ENCODE results near the gene DGKQ.
"Not testable (repeated sequence)": the region's sequence is repeated elsewhere in the genome, so short reads cannot be mapped to it uniquely, and the experiment has no call there.

The DGKQ gene

DNA sequence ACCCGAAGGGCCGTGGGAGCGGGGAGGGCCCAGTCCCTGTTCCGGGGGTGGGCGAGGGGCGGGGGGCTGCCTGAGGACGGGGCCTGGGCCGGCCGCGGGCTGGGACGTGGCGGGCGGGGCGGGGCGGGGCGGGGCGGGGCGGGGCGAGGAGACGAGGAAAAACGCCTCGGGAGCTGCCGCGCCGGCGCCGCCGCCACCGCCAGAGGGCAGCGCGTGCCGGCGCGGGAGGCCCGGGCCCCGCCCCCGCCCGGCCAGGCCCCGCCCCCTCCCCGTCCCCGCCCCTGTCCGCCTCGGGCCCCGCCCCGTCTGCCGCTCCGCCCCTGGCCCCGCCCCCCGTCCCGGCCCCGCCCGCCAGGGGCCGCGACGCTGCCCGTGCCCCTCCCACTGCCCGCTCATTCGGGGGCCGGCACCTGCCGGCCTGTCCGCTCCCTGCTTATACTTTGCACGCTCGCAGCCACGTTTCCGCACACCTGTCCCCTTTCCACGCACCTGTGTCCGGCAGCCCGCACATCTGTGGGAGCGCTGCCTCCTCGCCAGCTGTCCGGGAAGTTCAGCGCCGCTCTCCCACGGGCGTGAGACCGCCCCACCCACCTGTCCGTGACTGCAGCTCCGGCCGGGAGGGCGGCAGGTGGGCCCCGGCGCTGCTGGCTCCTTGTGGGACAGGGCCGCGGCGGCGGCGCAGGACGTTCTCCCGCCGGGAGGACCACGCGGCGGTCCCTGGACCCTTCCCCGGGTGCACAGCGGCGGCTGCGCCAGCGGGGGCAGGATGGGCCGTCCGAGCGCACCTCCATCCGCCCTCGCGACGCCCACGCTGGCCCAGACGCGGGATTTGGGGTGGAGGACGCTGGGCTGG, 36.4 kb upstream of the DGKQ start:
- no peak for DNase-seq

DNA sequence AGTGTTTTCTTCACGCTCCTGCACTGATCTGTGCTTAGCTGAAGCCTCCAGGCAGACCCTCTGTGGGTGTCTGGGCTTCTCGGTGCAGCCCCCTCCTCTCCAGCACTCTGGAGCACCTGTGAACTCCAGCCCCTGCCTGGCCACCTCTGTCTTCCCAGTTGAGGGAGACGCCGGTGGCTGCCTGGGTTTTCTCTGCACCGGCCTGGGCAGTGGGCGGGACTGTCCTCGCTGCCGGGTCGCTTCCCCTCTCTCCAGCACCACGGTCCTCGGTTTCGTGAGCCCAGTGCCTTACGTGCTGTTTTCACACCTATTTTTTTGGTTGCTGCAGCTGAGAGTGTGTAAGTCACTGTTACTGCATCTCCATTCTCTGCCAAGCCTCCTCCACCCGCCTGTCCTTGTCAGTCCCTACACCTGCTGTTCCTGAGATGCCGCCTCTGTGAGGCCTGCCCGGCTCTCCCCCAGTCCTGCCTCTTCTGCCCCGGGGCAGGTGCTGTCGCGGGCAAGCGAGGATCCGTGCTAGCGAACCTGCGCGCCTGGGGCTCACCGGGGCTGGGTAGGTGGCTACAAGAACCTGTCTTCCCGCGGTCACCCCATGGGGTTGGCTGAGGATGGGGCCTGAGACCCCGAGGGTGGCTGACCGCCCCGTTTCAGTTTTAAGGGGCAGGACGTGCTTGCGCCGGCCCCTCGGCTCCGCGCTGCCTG, 35.6 kb upstream of the DGKQ start:
- DNase-seq: no peak

DNA sequence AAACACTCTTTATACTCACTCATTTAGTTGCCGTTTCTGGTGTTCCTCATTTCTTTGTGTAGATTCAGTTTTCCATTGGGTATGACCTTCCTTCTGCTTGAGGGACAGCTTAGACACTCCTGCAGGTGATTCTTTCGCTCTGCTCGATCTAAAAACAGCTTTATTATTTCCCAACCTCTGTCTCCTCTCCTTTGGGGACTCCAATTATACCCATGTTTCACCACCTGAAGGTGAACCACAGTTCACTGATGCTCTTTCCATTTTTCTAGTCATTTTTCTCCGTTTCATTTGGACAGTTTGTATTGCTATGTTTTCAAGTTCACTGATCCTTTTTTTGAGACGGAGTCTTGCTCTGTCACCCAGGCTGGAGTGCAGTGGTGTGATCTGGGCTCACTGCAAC, 33.5 kb upstream of the DGKQ start:
- DNase-seq: no peak

DNA sequence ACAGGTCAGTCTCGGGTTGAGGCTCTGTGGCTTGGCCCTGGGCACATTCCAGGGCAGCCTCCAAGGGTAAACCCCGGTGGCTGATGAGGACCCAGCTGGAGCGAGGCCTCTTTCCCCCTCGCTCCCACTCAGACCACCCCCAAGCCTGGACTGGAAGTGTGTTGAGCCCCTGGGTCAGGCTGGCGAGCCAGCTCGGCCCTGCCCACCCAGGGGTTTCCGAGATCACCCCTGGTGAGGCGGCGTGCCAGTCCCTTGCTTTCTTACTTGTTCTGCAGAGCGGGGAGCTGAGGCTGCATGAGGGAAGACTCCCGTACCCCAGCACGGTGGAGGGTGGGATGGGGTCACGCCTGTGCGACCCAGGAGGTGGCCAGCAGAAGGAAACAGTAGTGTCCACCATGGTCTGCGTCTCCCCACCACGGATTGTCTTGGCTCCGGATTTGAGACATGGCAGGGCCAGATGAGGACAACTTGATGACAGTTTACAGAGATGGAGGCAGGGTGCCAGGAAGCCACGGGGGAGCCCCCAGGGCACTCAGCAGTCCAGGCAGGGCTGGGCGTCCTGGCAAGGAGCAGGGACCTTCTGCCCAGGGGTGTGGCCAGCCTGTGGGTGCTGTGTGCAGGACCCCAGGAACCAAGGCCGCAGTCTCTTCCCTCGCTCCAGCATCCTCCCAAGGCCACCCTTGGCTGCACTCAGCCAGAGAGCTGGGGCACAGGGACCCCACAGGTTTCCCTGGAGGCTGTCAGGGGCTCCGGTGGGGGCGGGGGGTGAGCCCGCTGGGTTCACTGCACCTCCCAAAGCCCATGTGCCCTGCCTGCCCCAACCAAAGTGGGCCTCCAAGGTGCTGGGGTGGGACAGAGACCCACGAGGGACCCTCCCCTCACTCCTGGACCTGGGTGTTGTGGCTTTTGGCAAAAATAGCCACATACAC, 31.5 kb upstream of the DGKQ start:
- DNase-seq: no peak

DNA sequence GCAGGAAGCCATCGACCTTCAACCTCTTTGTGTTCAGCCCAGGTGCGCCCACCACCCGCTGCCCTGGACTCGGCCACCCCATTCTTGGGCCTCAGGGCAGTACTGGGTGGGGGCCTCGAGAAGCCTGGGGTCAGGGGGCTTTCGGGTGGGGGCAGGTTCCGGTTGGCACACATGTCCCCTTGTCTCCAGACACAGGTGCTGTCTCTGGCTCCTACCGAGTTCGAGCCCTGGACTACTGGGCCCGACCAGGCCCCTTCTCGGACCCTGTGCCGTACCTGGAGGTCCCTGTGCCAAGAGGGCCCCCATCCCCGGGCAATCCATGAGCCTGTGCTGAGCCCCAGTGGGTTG, 30.7 kb upstream of the DGKQ start:
- no peak for DNase-seq

DNA sequence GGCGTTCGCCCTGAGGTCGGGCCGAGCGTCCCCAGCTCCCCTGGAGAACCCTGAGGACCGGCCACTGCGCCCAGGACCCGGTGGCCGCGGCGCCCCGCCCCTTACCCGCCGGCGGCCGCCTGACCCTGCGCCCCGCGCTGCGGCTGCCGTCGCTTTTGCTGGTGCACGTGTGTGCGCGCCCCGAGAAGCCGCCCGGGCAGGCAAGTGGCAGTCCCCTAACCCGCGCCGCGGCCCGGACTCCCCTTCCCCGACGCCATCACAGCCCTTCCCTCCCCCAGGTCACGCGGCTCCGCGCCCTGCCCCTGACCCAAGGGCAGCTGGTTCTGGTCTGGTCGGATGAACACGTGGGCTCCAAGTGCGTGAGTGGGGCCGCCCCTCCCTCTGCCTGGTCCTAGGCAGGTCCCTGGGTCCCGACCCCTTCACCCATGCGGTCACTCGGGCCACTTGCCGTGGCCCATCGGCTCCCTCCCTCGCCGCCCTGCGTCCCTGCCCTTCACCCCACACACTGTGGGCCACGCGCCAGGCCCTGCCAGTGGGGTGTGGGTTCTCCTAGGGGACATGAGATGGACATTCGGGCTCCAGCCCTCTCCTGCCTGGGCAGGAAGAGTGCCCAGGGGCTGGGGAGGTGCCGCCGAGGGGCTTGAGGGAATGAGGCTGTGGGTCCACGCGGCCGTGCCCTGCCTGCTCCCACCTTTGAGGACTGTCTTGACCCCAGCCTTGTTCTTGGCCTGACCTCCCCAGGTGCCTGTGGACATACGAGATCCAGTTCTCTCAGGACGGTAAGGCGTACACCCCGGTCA, 30.1 kb upstream of the DGKQ start:
- no peak for DNase-seq

DNA sequence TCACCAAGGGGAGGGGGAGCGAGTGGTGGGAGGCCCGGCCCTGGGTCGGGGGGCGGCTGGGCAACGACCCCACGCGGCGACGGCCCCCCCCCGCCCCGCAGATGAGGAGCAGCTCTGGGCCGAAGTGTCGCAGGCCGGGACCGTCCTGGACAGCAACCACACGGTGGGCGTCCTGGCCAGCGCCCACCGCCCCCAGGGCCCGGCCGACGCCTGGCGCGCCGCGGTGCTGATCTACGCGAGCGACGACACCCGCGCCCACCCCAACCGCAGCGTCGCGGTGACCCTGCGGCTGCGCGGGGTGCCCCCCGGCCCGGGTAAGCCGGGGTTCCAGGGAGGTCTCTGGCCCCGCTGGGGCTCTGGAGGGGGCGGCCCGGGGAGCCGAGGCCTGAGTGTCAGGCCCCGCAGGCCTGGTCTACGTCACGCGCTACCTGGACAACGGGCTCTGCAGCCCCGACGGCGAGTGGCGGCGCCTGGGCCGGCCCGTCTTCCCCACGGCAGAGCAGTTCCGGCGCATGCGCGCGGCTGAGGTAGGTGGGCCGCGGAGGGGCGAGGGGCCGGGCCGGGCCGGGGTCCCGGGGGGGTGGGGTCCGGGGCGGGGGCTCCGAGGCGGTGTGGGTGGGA, 29.4 kb upstream of the DGKQ start:
- DNase-seq: no peak

DNA sequence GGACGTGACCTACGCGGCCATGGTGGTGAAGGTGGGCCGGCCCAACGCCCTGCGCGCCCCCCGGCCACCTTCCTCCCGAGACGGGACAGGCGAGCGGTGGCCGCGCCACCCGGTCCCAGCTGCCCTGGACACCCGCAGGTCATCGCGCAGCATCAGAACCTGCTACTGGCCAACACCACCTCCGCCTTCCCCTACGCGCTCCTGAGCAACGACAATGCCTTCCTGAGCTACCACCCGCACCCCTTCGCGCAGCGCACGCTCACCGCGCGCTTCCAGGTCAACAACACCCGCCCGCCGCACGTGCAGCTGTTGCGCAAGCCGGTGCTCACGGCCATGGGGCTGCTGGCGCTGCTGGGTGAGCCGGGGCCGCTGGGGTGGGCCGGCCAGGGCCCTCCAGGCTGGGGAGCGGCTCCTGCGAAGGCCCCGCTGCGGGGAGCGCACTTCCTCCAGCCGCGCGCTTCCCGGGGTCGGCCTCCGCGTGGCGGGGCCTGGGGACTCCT, 28.8 kb upstream of the DGKQ start:
- DNase-seq: no peak

DNA sequence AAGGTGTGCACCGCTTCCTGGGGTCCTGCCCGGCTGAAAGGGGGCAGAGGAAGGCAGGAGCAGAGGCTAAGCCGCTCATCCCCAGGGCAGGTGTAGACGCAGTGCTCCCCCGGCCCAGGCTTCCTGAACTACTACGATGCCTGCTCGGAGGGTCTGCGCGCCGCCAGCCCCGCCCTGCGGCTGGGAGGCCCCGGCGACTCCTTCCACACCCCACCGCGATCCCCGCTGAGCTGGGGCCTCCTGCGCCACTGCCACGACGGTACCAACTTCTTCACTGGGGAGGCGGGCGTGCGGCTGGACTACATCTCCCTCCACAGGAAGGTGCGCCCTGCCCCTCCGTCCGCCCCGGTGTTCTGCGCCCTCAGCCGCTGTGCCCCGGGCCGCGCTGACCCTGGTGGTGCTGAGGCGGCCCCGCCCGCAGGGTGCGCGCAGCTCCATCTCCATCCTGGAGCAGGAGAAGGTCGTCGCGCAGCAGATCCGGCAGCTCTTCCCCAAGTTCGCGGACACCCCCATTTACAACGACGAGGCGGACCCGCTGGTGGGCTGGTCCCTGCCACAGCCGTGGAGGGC, 28.3 kb upstream of the DGKQ start:
- no peak for DNase-seq

DNA sequence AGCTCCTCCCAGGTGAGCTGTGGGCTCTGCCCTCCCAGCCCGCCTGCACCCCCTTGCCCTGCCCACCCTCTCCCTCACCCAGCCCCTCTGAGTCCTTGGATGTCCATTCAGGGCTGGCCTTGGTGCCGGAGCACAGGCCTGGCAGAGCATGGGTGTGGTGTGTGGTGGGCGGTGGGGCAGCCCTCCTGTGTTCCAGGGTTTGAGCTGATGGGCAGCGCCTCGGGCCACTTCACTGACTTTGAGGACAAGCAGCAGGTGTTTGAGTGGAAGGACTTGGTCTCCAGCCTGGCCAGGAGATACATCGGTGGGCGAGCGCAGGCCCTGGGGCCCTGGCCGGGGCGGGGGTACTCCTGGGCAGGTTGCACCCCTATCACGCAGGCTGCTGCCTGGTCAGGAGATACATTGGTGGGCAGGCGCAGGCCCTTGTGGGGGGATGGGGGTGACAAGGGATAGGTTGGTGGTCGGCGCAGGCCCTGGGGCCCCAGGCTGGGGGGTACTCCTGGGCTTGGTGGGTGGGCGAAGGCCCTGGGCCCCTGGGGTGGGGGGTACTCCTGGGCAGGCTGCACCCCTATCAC, 27.4 kb upstream of the DGKQ start:
- no peak for DNase-seq

DNA sequence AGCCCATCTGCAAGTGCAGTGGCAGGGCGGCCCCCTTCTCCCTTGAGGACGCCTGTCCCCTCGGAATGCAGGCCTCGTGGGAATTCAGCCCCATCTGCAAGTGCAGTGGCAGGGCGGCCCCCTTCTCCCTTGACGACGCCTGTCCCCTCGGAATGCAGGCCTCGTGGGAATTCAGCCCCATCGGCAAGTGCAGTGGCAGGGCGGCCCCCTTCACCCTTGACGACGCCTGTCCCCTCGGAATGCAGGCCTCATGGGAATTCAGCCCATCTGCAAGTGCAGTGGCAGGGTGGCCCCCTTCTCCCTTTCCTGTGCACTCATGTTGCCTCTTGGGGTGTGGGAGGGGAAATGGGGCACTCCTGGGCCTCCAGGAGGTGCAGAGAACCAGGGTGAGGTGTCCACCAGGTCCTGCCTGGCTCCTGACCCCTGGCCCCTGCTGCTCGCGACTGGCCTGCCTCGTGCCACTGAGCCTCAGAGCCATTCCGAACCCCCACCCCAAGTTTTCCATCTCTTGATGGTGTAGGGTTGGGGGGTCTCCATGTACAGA, 26.6 kb upstream of the DGKQ start:
- no peak for DNase-seq

DNA sequence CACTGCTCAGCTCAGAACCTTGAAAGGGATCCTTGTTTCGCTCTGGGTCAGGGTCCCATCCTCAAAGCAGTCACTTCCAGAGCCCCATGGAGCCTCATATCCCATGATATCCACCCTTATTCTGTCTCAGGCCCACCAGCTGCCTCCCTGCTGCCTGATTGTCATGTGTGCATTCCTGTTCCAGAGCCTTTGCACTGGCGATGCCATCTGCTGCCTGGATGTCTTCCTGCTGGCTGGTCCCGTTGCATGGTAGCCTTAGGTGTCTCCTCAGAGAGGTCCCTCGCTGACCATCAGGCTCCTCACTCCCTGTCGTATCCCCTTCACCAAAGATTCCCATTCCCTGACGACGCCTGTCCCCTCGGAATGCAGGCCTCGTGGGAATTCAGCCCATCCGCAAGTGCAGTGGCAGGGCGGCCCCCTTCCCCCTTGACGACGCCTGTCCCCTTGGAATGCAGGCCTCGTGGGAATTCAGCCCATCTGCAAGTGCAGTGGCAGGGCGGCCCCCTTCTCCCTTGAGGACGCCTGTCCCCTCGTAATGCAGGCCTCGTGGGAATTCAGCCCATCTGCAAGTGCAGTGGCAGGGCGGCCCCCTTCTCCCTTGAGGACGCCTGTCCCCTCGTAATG, 26.0 kb upstream of the DGKQ start:
- DNase-seq: not testable (repeated sequence)

DNA sequence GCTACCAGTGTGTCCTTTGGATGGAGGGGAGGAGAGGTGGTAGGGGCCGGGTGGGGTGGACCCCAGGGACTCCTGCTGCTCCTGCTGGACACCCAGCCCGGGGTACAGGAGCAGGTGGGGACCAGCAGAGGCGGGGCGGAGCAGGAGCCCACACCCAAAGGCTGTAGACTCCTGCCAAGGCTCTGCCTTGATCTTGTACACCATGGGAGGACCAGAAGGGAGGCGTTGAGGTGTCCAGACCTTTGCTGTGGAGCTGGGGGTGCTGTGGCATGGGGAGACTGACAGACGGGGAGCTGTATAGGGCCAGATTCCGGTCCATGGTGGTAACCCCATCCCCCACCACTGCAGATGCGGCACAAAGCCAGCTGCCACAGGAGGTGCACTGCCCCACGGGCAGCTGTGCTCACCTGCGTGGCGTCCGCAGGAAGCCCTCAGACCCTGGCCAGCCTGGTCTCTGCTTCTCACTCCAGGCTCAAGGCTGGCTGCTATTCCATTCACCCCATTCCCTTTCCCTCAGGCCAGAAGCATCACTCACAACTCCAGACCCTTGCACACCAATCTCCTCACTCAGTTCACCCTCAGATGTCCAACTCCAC, 24.8 kb upstream of the DGKQ start:
- DNase-seq: no peak

DNA sequence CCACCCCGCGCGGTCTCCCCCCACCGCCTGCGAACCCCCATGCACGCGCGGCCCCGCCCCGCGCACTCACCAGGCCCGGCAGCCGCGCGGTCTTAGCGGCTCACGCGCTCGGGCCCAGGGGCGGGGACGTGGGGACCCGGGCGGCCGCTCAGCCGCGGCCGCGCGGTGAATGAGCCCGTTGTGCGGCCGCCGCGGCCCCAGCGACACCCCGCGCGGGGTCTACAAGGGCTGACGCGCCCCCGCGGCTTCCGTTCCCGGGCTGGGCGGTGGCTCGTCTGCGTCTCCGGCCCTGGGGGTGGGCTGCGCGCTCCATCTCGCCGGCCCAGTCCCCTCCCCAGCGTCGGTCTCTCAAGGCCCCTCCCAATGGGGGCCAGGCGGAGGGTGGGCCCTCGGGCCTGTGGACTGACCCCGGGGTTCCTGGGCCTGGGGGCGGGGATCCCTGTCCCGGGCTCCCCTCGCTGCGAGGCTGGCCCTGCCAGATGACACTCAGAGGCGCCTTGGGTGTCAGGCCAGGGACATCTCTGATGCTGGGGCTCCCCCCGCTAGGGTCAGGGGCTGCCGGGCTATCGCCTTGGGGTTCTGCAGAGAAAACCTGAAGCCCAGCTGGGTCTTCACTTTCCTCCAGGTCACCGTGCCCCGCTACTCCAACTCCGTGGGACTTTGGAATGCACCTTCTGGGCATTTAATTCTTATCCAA, 24.2 kb upstream of the DGKQ start:
- DNase-seq: no peak

DNA sequence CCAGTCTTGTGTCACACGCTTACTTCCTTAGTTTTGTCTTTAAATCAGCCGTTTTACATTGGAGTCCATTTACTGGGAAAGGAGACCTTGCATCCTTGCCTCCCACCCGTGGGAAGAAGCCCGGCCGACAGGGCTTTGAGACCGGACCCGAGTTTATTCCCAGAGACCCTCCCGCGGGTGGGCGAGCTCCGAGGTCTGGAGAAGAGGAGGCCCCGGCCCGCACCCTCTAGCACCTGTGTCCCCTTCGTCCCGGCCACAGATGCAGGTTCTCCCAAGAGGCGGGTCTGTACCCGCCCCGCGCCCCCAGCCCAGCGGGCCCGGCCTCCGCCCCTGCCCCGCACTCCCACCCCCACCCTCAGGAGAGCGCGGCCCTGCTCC, 23.6 kb upstream of the DGKQ start:
- DNase-seq: no peak

DNA sequence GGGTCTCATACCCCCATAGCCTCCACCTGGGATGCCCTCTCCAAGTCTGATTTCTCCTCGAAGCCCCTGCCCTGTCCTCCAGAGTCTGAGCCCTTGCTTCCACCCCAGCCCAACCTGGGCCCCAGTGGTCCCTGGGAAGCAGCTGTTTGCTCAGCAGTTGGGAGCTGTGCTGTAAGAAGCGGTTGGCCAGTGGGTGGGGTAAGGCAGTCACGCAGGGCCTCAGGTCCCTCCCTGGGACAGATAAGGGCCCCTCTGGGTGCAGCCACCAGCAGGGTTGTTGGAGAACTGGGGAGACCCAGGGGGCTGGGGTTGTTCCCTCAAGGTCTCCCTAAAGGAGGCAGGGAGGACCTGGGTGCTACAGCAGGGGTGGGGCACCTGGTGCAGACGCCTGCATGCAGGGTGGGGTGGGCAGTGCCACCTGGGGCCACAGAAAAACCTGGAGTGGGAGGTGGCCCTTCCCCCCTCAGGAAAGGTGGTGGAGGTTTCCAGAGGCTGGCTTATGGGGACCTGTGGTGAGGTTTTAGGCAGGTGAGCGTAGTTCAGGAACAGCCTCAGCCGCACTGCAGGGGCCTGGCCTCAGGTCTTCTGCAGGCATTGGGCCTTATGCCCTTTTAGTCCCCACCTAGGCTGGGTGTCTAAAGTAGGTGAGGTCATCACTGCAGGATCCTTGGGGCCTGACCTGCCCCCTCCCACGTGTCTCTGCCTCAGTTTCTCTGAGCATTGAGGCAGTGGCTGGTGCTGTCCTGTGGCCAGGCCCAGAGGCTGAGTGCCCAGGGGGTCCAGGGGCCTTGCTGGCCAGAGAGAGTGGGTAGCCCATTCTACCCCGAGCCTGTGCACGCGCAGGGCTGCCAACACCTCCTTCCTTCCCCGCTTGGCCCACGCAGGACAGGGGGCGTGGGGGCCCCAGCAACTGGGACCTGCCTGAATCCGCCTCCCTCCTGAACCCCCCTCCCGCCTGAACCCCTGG, 22.9 kb upstream of the DGKQ start:
- no peak for DNase-seq

DNA sequence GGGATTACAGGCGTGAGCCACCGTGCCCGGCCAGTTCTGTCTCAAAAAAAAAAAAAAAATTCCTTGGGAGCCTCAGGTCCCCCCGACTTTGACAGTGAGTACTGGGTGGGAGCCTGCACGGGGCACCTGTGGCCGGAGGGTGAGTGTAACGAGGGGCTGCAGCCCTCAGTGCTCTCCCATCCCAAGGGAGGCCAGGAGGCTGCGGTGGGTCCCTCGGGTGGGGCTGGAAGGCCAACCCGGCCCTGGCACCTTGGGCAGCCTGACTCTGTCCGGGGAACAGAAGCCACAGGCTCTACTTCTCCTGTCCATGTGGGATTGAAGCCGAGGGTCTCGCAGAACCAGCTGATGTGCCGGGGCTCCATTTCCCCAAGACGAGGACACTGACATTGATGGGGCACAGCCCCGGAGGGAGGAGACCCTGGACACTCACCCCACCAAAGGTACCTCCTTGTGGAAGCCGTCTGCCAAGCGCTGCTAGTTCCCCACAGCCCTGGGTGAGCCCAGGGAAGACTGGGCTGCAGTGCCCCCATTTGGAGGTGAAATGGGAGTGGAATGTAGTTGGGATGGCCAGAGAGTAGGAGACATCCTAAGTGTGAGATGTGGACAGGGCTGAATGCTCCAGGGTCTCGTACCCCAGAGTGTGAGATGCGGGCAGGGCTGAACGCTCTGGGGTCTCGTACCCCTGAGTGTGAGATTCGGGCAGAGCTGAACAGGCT, 22.1 kb upstream of the DGKQ start:
- no peak for DNase-seq

All from NCI-H446 treated with DMSO at 0.1 percent for 48 hours (cell line).